K562 (cell line): ENCODE measurements around the gene CBX4. TPM values are rescaled to one million over a fixed set of nuclear protein-coding genes. Genes with fewer than 3 reads are reported as not detected.

Experiments
- ATF7 ChIP-seq: fragments of 450-650 bp; IDR thresholded peaks from 2 replicates; pipeline ENCODE4 v1.7.1; 2014; ENCODE audit warnings: mild to moderate bottlenecking, moderate library complexity
- BRD9 ChIP-seq: fragments of 450-650 bp; IDR thresholded peaks from 2 replicates; pipeline ENCODE4 v1.6.1; 2018; ENCODE audit warnings: low read depth; ENCODE audit not compliant: partially characterized antibody
- ERF ChIP-seq: fragments of 450-650 bp; formaldehyde crosslinking; IDR thresholded peaks from 2 replicates; pipeline ENCODE4 v1.4.0; 2020; ENCODE audit warnings: mild to moderate bottlenecking, mixed read lengths
- FOXM1 ChIP-seq, 2 experiments: fragments of 450-650 bp in 1 of 2; sonication (generic) in 1 of 2; formaldehyde crosslinking in 1 of 2; IDR thresholded peaks; 2 replicates each; pipeline versions ENCODE4 v1.6.1 to v1.9.0; 2017 to 2022; ENCODE audit warnings: low read depth in 2 of 2, mild to moderate bottlenecking in 2 of 2, missing genetic modification reagents in 1 of 2, moderate library complexity in 1 of 2
- GATAD2B ChIP-seq: fragments of 450-650 bp; IDR thresholded peaks from 2 replicates; pipeline ENCODE4 v1.6.1; 2017; ENCODE audit warnings: mild to moderate bottlenecking, borderline replicate concordance
- HBP1 ChIP-seq: fragments of 450-650 bp; formaldehyde crosslinking; IDR thresholded peaks from 2 replicates; pipeline ENCODE4 v1.4.0; 2022; ENCODE audit warnings: missing genetic modification characterization
- HNRNPUL1 ChIP-seq: fragments of 200-400 bp; formaldehyde crosslinking; IDR thresholded peaks from 2 replicates; pipeline ENCODE4 v1.6.1; 2017; ENCODE audit warnings: low read length
- KAT7 ChIP-seq: sonication (generic); formaldehyde crosslinking; IDR thresholded peaks from 2 replicates; pipeline ENCODE4 v1.8.0; 2022; ENCODE audit warnings: missing genetic modification reagents, mild to moderate bottlenecking, borderline replicate concordance
- L3MBTL2 ChIP-seq: fragments of 450-650 bp; IDR thresholded peaks from 2 replicates; pipeline ENCODE4 v1.6.1; 2016; ENCODE audit warnings: mild to moderate bottlenecking, moderate library complexity
- MEF2D ChIP-seq: conservative IDR thresholded peaks from 2 replicates; pipeline ENCODE4 v1.6.1; 2016; ENCODE audit warnings: low read depth, missing genetic modification characterization, missing compliant biosample characterization
- NR0B1 ChIP-seq: fragments of 450-650 bp; IDR thresholded peaks from one replicate; pipeline ENCODE4 v1.6.1; 2018; ENCODE audit warnings: mild to moderate bottlenecking, moderate library complexity; ENCODE audit not compliant: partially characterized antibody
- STAT5A ChIP-seq: IDR thresholded peaks from 2 replicates; pipeline ENCODE4 v1.6.1; 2012; ENCODE audit warnings: low read length, inconsistent platforms, borderline replicate concordance
- THRAP3 ChIP-seq: fragments of 450-650 bp; IDR thresholded peaks from 2 replicates; pipeline ENCODE4 v1.6.1; 2016; ENCODE audit warnings: mild to moderate bottlenecking, inconsistent platforms, borderline replicate concordance
- ZHX1 ChIP-seq: fragments of 150-350 bp; conservative IDR thresholded peaks from 2 replicates; pipeline ENCODE4 v1.6.1; 2014; ENCODE audit warnings: low read length
- ZNF699 ChIP-seq: fragments of 250-450 bp; sonication (Bioruptor Pico); IDR thresholded peaks from 2 replicates; pipeline ENCODE4 v1.8.0; 2021; ENCODE audit warnings: mild to moderate bottlenecking, moderate library complexity; ENCODE audit not compliant: insufficient replicate concordance
- ZNF766 ChIP-seq: fragments of 200-800 bp; sonication (Bioruptor generic); conservative IDR thresholded peaks from 2 replicates; pipeline ENCODE4 v1.6.1; 2016; ENCODE audit warnings: missing genetic modification characterization, missing compliant biosample characterization
- ZZZ3 ChIP-seq: fragments of 450-650 bp; IDR thresholded peaks from 2 replicates; pipeline ENCODE4 v1.6.1; 2016; ENCODE audit warnings: antibody characterized with exemption, mild to moderate bottlenecking, moderate library complexity
- polyA plus RNA-seq, 8 experiments: library from polyadenylated mRNA; depleted of rRNA in 4 of 8; stranded (reverse) in 5 of 8; unstranded in 3 of 8; fragments of >200 nt; fragmentation: Nextera tagmentation in 2 of 8; fragmentation: Illumina TruSeq in 1 of 8; extraction: Ambion mirVana in 2 of 8; extraction: Trizol in 1 of 8; gene quantifications; 2 replicates each; pipeline versions ENCODE4 v1.2.1 to v1.2.3, GENCODE V29; 2011 to 2014; ENCODE audit warnings: inconsistent platforms in 1 of 8, missing spikeins in 1 of 8
- total RNA-seq, 7 experiments: library from RNA; depleted of rRNA in 6 of 7; stranded (reverse); fragments of >200 nt in 6 of 7; fragmentation: Illumina TruSeq in 2 of 7; extraction: Trizol in 2 of 7; gene quantifications; 2 replicates each; pipeline versions ENCODE4 v1.2.1 to v1.2.3, GENCODE V29; 2011 to 2021; ENCODE audit warnings: low replicate concordance in 1 of 7
- TF ChIP-seq, protein P1 (sequence below): fragments of 250-450 bp; sonication (Bioruptor Pico); IDR thresholded peaks from 2 replicates; pipeline ENCODE4 v1.8.0; 2022; ENCODE audit warnings: inconsistent platforms, mild to moderate bottlenecking, moderate library complexity, borderline replicate concordance

The CBX4 gene
- total and polyA plus RNA-seq, 9 of the 15 experiments (the other 6 are each of a cell fraction or from before 2014, with no cell fraction given) = 0.98 to 50.5 (median 10.0) TPM

DNA sequence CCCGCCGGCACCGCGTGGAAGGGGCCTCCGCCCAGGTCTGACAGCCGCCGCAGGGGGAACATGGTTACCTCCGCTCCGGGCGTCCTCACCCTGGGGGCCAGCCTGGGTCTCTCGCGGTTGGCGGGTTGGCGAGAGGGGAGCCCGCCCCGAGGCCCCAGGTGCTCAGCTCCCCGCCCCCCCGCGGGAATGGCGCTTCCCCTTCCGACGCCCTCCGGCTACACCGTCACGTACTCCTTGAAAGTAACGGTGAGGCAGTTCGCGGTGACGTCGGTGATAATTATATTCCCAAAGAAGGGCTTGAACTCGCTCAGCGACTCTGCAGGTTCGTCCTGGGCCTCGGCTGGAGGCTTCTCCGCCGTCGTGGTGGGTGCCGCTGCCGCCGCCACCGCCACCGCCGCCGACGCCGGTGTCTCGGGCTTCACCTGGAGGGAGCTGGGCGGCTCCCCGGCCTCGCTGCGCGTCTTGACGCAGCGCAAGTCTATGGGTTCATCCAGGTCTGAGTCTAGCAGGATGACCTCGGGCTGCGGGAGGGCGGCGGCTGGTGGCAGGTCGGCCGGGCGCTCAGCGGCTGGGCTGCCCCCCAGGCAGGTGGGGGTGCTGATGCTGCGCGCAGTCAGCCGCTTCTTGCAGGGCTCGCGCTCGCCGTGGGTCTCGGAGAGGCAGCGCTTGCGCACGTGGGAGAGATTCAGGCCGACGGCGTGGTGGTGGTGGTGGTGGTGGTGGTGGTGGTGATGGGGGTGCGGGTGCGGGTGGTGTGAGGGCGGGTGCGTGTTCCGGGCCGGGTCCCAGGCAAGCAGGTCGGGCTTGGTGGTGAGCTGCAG, 5.3 kb downstream of the CBX4 start (continued):
- TF ChIP-seq NR0B1 (no peak), L3MBTL2 (0 out of 2 replicates have a peak, but pooled peaks have one; percentile 33), KAT7 (peak; percentile 81; the same call in 1 of the 2 replicates), THRAP3 (no peak), STAT5A (no peak), GATAD2B (no peak), HBP1 (CRISPR knock-in tag) (no peak), ERF (no peak), HNRNPUL1 (no peak), ZZZ3 (no peak), BRD9 (no peak), MEF2D (tag) (no peak), ZNF766 (CRISPR knock-in tag) (no peak), ATF7 (0 out of 2 replicates have a peak, but pooled peaks have one; percentile 40), ZNF699 (CRISPR knock-in tag) (no peak), ZHX1 (no peak), FOXM1 (IDR thresholded peaks at IDR 0.05; ENCODE audit: low read depth) (no peak), FOXM1 (CRISPR knock-in tag; IDR thresholded peaks at IDR 0.05; ENCODE audit: low read depth) (0 out of 2 replicates have a peak, but pooled peaks have one; percentile 58)
- TF ChIP-seq, protein P1, sequence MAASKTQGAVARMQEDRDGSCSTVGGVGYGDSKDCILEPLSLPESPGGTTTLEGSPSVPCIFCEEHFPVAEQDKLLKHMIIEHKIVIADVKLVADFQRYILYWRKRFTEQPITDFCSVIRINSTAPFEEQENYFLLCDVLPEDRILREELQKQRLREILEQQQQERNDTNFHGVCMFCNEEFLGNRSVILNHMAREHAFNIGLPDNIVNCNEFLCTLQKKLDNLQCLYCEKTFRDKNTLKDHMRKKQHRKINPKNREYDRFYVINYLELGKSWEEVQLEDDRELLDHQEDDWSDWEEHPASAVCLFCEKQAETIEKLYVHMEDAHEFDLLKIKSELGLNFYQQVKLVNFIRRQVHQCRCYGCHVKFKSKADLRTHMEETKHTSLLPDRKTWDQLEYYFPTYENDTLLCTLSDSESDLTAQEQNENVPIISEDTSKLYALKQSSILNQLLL = no peak
